HepG2 (cell line): ENCODE data around the gene CST11. TPM values are rescaled to one million over a fixed set of nuclear protein-coding genes. Genes with fewer than 3 reads are reported as not detected.

Source experiments
- ATAC-seq: fragments of 200-7000 bp; cut with Tn5 transposase; 3 replicates; pipeline ENCODE4 v1.9.1; 2020; ENCODE audit warnings: mild to moderate bottlenecking, moderate library complexity
- BruUV-seq: library from RNA; stranded (reverse); fragments of 400-500 nt; replicated peaks from 2 replicates; lab custom pipeline; 2021; lab: Mats Ljungman, UMichigan
- CTCF ChIA-PET: fragments of 300-600 bp; formaldehyde crosslinking; extraction: SDS; loops from one replicate; lab custom pipeline; 2021; ENCODE audit warnings: low total read pairs, inconsistent platforms, low intra/inter-chr PET ratio; lab: Yijun Ruan, JAX
- POLR2A ChIA-PET: fragments of 350-600 bp; sonication (Branson Sonifier 250); formaldehyde crosslinking; loops from one replicate; lab custom pipeline; 2020; ENCODE audit warnings: antibody characterized with exemption, inconsistent platforms; lab: Yijun Ruan, JAX
- DNase-seq: peaks from one replicate; pipeline ENCODE4 v3.0.0-alpha.2; 2015; ENCODE audit warnings: low spot score
- FAIRE-seq: peaks from 3 replicates; lab custom pipeline; 2011; peaks lifted over from hg19 to GRCh38; lab: Jason Lieb, UNC
- H2AFZ ChIP-seq: one replicate; pipeline ENCODE4 v1.6.1; 2011; ENCODE audit warnings: low read length, inconsistent platforms
- H3K27ac ChIP-seq: fragments of 300-600 bp; 3 replicates; pipeline ENCODE4 v1.8.0; 2011; ENCODE audit warnings: mixed run types, mild to moderate bottlenecking, mixed read lengths, low read length, inconsistent platforms; ENCODE audit not compliant: insufficient read depth; ENCODE audit errors: extremely low read length
- H3K27me3 ChIP-seq, 2 experiments: fragments of 200-600 bp in 1 of 2; 2 replicates in 1 of 2; 3 replicates in 1 of 2; pipeline versions ENCODE4 v1.6.0 to v1.8.0; 2011; ENCODE audit warnings: low read length in 2 of 2, mild to moderate bottlenecking in 2 of 2, moderate library complexity in 2 of 2, inconsistent platforms in 1 of 2; ENCODE audit not compliant: insufficient read depth in 2 of 2, control insufficient read depth in 1 of 2
- H3K36me3 ChIP-seq, 2 experiments: fragments of 200-600 bp in 1 of 2; replicated peaks in 1 of 2; 2 replicates in 1 of 2; 3 replicates in 1 of 2; pipeline versions ENCODE4 v1.5.1 to v1.8.0; 2011; ENCODE audit warnings: low read length in 2 of 2, inconsistent platforms in 1 of 2; ENCODE audit not compliant: insufficient read depth in 2 of 2, control insufficient read depth in 1 of 2
- H3K4me1 ChIP-seq: 2 replicates; pipeline ENCODE4 v1.5.1; 2012; ENCODE audit warnings: low read length, inconsistent platforms; ENCODE audit not compliant: insufficient read depth
- H3K4me2 ChIP-seq: 2 replicates; pipeline ENCODE4 v1.6.0; 2011; ENCODE audit warnings: low read depth, low read length, inconsistent platforms
- H3K4me3 ChIP-seq, 3 experiments: fragments of 200-600 bp in 1 of 3; sonication (generic), shearing (Covaris generic) in 1 of 3; replicated peaks in 1 of 3; 2 replicates each; pipeline ENCODE4 v1.5.1; 2011 to 2016; ENCODE audit warnings: low read length in 3 of 3, inconsistent platforms in 2 of 3, low read depth in 2 of 3, mild to moderate bottlenecking in 2 of 3, control low read depth in 1 of 3, mixed read lengths in 1 of 3; ENCODE audit not compliant: insufficient read depth in 1 of 3
- H3K79me2 ChIP-seq: one replicate; pipeline ENCODE4 v1.6.1; 2011; ENCODE audit warnings: low read length, inconsistent platforms; ENCODE audit not compliant: insufficient read depth
- H3K9ac ChIP-seq: 2 replicates; pipeline ENCODE4 v1.6.0; 2011; ENCODE audit warnings: mild to moderate bottlenecking, low read depth, low read length, inconsistent platforms; ENCODE audit not compliant: insufficient read depth
- H3K9me3 ChIP-seq: 2 replicates; pipeline ENCODE4 v1.5.1; 2012; ENCODE audit warnings: mild to moderate bottlenecking, low read length
- H4K20me1 ChIP-seq: 2 replicates; pipeline ENCODE4 v1.6.0; 2011; ENCODE audit warnings: inconsistent platforms, mild to moderate bottlenecking, low read length, moderate library complexity; ENCODE audit not compliant: insufficient read depth
- ATF2 ChIP-seq: sonication (generic); formaldehyde crosslinking; IDR thresholded peaks from 2 replicates; pipeline ENCODE4 v1.4.0; 2020; ENCODE audit warnings: missing genetic modification reagents
- CC2D1A ChIP-seq: sonication (generic); formaldehyde crosslinking; IDR thresholded peaks from 2 replicates; pipeline ENCODE4 v1.8.1; 2023; ENCODE audit warnings: mild to moderate bottlenecking, missing genetic modification reagents
- ELF1 ChIP-seq: sonication (generic); formaldehyde crosslinking; IDR thresholded peaks from 2 replicates; pipeline ENCODE4 v1.4.0; 2020; ENCODE audit warnings: missing genetic modification reagents
- NBN ChIP-seq: fragments of 450-650 bp; conservative IDR thresholded peaks from 2 replicates; pipeline ENCODE4 v1.6.1; 2017
- NFE2 ChIP-seq: sonication (generic); formaldehyde crosslinking; IDR thresholded peaks from 2 replicates; pipeline ENCODE4 v1.4.0; 2020; ENCODE audit warnings: missing genetic modification reagents
- PAX8 ChIP-seq: sonication (generic); formaldehyde crosslinking; IDR thresholded peaks from 2 replicates; pipeline ENCODE4 v1.8.0; 2022; ENCODE audit warnings: mild to moderate bottlenecking, missing genetic modification reagents, borderline replicate concordance
- PBX2 ChIP-seq: IDR thresholded peaks from 2 replicates; pipeline ENCODE4 v1.6.1; 2016; ENCODE audit warnings: control low read depth
- RAD21 ChIP-seq: fragments of 450-650 bp; formaldehyde crosslinking; IDR thresholded peaks from 2 replicates; pipeline ENCODE4 v1.5.0; 2020; ENCODE audit warnings: mild to moderate bottlenecking
- SP2 ChIP-seq: sonication (generic); formaldehyde crosslinking; IDR thresholded peaks from 2 replicates; pipeline ENCODE4 v1.5.1; 2020; ENCODE audit warnings: mild to moderate bottlenecking, missing genetic modification reagents
- ZKSCAN5 ChIP-seq: sonication (generic); formaldehyde crosslinking; IDR thresholded peaks from 2 replicates; pipeline ENCODE4 v1.5.1; 2020; ENCODE audit warnings: mild to moderate bottlenecking, missing genetic modification reagents
- ZNF18 ChIP-seq: sonication (generic); formaldehyde crosslinking; IDR thresholded peaks from 2 replicates; pipeline ENCODE4 v1.8.0; 2022; ENCODE audit warnings: mild to moderate bottlenecking, missing genetic modification reagents; ENCODE audit not compliant: insufficient replicate concordance
- ZNF30 ChIP-seq: sonication (generic); formaldehyde crosslinking; IDR thresholded peaks from 2 replicates; pipeline ENCODE4 v1.5.0; 2020; ENCODE audit warnings: mild to moderate bottlenecking, missing genetic modification reagents
- ZNF362 ChIP-seq: sonication (generic); formaldehyde crosslinking; IDR thresholded peaks from 2 replicates; pipeline ENCODE4 v1.4.0; 2020; ENCODE audit warnings: missing genetic modification reagents, mild to moderate bottlenecking, borderline replicate concordance
- ZNF367 ChIP-seq: sonication (generic); formaldehyde crosslinking; IDR thresholded peaks from 2 replicates; pipeline ENCODE4 v1.4.0; 2020; ENCODE audit warnings: missing genetic modification reagents, borderline replicate concordance
- ZNF510 ChIP-seq: sonication (generic); formaldehyde crosslinking; IDR thresholded peaks from 2 replicates; pipeline ENCODE4 v1.4.0; 2020; ENCODE audit warnings: low read depth, mild to moderate bottlenecking, missing genetic modification reagents
- ZNF777 ChIP-seq: sonication (generic); formaldehyde crosslinking; IDR thresholded peaks from 2 replicates; pipeline ENCODE4 v1.4.0; 2020; ENCODE audit warnings: missing genetic modification reagents
- WGBS: methylation state at CpG from one replicate; pipeline ENCODE4 v1.1.6; 2017; ENCODE audit warnings: low lambda C conversion rate; 5-methylcytosine and 5-hydroxymethylcytosine counted together
- in situ Hi-C: cut with HindIII; loops from 2 replicates; pipeline ENCODE4 v1.10.0; 2017; ENCODE audit warnings: low pct_unique_long_range_greater_than_20kb; ENCODE audit not compliant: extremely low pct_ligation_motif_present
- intact Hi-C: fragments of 100-400 bp; cut with micrococcal nuclease; formaldehyde crosslinking; loops from one replicate; pipeline ENCODE4 v1.10.0; 2022; ENCODE audit not compliant: unreplicated experiment
- polyA plus RNA-seq, 8 experiments: library from polyadenylated mRNA; depleted of rRNA in 3 of 8; stranded (reverse) in 7 of 8; unstranded in 1 of 8; fragments of >200 nt; fragmentation: Illumina TruSeq in 4 of 8; extraction: Trizol in 4 of 8; gene quantifications; 2 replicates each; pipeline versions ENCODE4 v1.2.1 to v1.2.3, GENCODE V29; 2011 to 2016; ENCODE audit warnings: low read depth in 4 of 8, missing spikeins in 1 of 8, mixed read lengths in 1 of 8; ENCODE audit not compliant: insufficient read depth in 1 of 8
- total RNA-seq, 5 experiments: library from RNA; depleted of rRNA; stranded (reverse); fragments of >200 nt; fragmentation: Illumina TruSeq; extraction: Trizol; gene quantifications; 2 replicates each; pipeline ENCODE4 v1.2.3, GENCODE V29; 2016; ENCODE audit warnings: low read depth in 1 of 5
- TF ChIP-seq, protein P1 (sequence below), 2 experiments: IDR thresholded peaks; 2 replicates each; pipeline ENCODE4 v1.6.1; 2011 to 2012; ENCODE audit warnings: low read length in 2 of 2, borderline replicate concordance in 1 of 2, low read depth in 1 of 2, mild to moderate bottlenecking in 1 of 2, moderate library complexity in 1 of 2

CST11 gene
- total and polyA plus RNA-seq, 2 of the 13 experiments (the other 11 are each of a cell fraction or from before 2014, with no cell fraction given), result not detected

DNA sequence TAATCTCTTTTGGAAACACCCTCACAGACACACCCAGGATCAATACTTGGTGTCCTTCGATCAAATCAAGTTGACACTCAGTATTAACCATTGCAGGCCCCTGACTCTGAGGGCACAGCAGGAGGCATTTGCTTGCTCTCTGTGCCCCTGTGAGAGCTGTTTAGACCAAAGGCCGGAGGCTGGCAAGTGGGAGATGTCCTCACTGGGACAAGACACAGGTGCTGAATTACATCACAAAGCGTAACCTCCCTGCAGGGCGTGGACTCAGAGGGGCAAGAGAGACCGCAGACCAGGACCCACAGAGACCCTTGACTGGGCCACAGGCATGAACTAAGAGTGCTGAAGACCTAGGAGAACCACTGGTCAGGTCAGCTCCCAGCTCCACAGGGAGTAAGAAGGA lies 38.1 kb upstream of the CST11 start, which contains the start of gene CST8:
TSS of gene CST8 (plus strand) at position 301 of the 400 bp plus-strand sequence. CDS start 551 bp downstream, outside the sequence.
- DNase-seq (no peak), FAIRE-seq (no peak), ATAC-seq (peak; percentile 58; the same call in 1 of the 3 replicates)
- no peak within 1 kb of the TSS for H3K27ac ChIP-seq
- POLR2A ChIA-PET, result no interaction called here
- no peaks in the 10 kb centered on the region for H3K36me3 ChIP-seq
- H3K9me3 ChIP-seq, result no peaks in the 10 kb centered on the region
- H3K4me3 ChIP-seq, result no peak within 1 kb of the TSS
- H3K4me2 ChIP-seq, result no peak within 1 kb of the TSS
- H3K9ac ChIP-seq, result no peak within 1 kb of the TSS
- intact Hi-C loops, result no loop called here
- WGBS, result 57% methylated on average over 5 of the region's 5 CpGs
- CTCF ChIA-PET, result no interaction called here
- peaks cover 0 to 4% of the 10 kb centered on the region in 2 experiments; a peak in 1 of 5 replicates for H3K27me3 ChIP-seq
- BruUV-seq, result no TSS peak
- no peaks in the 10 kb centered on the region for H3K79me2 ChIP-seq
- peaks cover 23% of the 10 kb centered on the region for H3K4me1 ChIP-seq
- peaks cover 3% of the 10 kb centered on the region; the same call in 1 of the 2 replicates for H4K20me1 ChIP-seq
- in situ Hi-C loops, result no loop called here
- H2AFZ ChIP-seq, result no peak within 1 kb of the TSS
- TF ChIP-seq NBN (no peak), ZNF362 (CRISPR knock-in tag) (no peak), ZNF367 (CRISPR knock-in tag) (no peak), PAX8 (CRISPR knock-in tag) (no peak), ZNF18 (CRISPR knock-in tag) (no peak), ZNF30 (no peak), ZNF777 (CRISPR knock-in tag) (no peak), CC2D1A (CRISPR knock-in tag) (no peak), SP2 (CRISPR knock-in tag) (no peak), PBX2 (CRISPR knock-in tag) (no peak), ZKSCAN5 (CRISPR knock-in tag) (no peak), ELF1 (CRISPR knock-in tag) (no peak), ZNF510 (no peak), RAD21 (CRISPR knock-in tag) (no peak), NFE2 (CRISPR knock-in tag) (no peak), ATF2 (CRISPR knock-in tag) (no peak)
- TF ChIP-seq, protein P1, sequence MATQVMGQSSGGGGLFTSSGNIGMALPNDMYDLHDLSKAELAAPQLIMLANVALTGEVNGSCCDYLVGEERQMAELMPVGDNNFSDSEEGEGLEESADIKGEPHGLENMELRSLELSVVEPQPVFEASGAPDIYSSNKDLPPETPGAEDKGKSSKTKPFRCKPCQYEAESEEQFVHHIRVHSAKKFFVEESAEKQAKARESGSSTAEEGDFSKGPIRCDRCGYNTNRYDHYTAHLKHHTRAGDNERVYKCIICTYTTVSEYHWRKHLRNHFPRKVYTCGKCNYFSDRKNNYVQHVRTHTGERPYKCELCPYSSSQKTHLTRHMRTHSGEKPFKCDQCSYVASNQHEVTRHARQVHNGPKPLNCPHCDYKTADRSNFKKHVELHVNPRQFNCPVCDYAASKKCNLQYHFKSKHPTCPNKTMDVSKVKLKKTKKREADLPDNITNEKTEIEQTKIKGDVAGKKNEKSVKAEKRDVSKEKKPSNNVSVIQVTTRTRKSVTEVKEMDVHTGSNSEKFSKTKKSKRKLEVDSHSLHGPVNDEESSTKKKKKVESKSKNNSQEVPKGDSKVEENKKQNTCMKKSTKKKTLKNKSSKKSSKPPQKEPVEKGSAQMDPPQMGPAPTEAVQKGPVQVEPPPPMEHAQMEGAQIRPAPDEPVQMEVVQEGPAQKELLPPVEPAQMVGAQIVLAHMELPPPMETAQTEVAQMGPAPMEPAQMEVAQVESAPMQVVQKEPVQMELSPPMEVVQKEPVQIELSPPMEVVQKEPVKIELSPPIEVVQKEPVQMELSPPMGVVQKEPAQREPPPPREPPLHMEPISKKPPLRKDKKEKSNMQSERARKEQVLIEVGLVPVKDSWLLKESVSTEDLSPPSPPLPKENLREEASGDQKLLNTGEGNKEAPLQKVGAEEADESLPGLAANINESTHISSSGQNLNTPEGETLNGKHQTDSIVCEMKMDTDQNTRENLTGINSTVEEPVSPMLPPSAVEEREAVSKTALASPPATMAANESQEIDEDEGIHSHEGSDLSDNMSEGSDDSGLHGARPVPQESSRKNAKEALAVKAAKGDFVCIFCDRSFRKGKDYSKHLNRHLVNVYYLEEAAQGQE (IDR thresholded peaks at IDR 0.05; ENCODE audit: borderline replicate concordance in 1 of 2, low read depth in 1 of 2, low read length in 2 of 2), result no peak
